Muscle layer of duodenum (tissue), 2 donors: ENCODE data around the gene ITGBL1.

Source experiments
- H3K27ac ChIP-seq: one replicate; pipeline ENCODE4 v1.7.0; 2013; ENCODE audit warnings: mild to moderate bottlenecking, low read length
- H3K27me3 ChIP-seq: one replicate; pipeline ENCODE4 v1.7.0; 2013; ENCODE audit warnings: low read depth, mild to moderate bottlenecking, control low read depth, low read length
- H3K36me3 ChIP-seq, 2 donors: one replicate each; pipeline ENCODE4 v1.7.0; 2013; ENCODE audit warnings: low read length in 2 of 2, control low read depth in 1 of 2, mild to moderate bottlenecking in 1 of 2; ENCODE audit not compliant: insufficient read depth in 2 of 2, control insufficient read depth in 1 of 2
- H3K4me1 ChIP-seq, 2 donors: one replicate each; pipeline ENCODE4 v1.7.0; 2013; ENCODE audit warnings: low read length in 2 of 2, mild to moderate bottlenecking in 2 of 2, control low read depth in 1 of 2, moderate library complexity in 1 of 2; ENCODE audit not compliant: insufficient read depth in 2 of 2, control insufficient read depth in 1 of 2
- H3K4me3 ChIP-seq, 2 donors: one replicate each; pipeline ENCODE4 v1.7.0; 2013; ENCODE audit warnings: low read length in 2 of 2, low read depth in 1 of 2, mild to moderate bottlenecking in 1 of 2
- H3K9me3 ChIP-seq, 2 donors: one replicate each; pipeline ENCODE4 v1.7.0; 2013; ENCODE audit warnings: low read length in 2 of 2, control low read depth in 1 of 2, mild to moderate bottlenecking in 1 of 2; ENCODE audit not compliant: control insufficient read depth in 1 of 2
- donor health status: healthy.

Gene ITGBL1

DNA sequence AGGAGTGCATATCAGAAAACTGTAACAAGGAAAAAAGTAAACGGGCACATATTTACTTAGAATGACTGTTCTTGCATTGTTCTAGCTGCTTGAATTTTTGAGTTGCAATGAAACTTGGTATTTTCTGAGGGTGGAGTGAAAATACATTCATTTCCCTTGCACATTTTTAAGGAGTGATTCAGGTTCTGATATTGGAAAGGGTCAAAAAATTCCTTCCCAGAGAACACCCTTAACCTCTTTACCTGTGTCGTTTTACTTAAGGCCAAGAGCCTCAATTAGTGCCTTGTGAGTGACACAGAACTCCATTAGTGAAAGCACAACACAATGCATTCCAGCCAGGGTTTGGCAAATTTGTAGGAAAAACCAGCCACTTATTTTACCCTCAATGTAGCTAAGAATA lies 2.3 kb downstream of the ITGBL1 start:
- no peak overlapping the region for H3K27ac ChIP-seq

DNA sequence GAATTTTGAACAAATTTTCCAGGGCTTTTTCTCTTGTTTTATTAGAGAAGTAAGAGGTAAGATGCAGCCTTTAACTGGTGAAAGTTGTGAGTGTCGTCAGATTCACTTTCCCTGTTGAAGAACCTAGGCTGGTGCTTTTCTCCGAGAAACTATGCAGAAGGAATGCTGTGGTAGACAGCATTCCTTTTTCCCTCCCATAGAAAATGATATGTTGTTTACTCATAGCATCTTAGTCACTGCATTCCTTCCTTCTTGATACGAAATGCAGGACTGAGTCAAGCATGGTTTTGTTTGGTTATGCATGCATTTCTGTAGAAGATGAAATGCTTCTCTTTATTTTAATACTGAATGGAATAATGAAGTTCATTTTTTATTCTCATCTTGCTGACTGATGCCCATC lies 3.4 kb downstream of the ITGBL1 start:
- peaks cover 0 to 10% of the 10 kb centered on the region in 2 donors for H3K4me1 ChIP-seq
- no peak overlapping the region for H3K27ac ChIP-seq
- H3K4me3 ChIP-seq, result no peak overlapping the region
- no peaks in the 10 kb centered on the region for H3K27me3 ChIP-seq
- no peaks in the 10 kb centered on the region for H3K36me3 ChIP-seq
- no peaks in the 10 kb centered on the region for H3K9me3 ChIP-seq

More for the DNA sequence above, 2.3 kb downstream of the ITGBL1 start:
- Histone ChIP-seq H3K27me3 (no peaks in the 10 kb centered on the region), H3K4me1 (peaks cover 0 to 10% of the 10 kb centered on the region in 2 donors), H3K9me3 (no peaks in the 10 kb centered on the region), H3K36me3 (no peaks in the 10 kb centered on the region), H3K4me3 (no peak overlapping the region)

DNA sequence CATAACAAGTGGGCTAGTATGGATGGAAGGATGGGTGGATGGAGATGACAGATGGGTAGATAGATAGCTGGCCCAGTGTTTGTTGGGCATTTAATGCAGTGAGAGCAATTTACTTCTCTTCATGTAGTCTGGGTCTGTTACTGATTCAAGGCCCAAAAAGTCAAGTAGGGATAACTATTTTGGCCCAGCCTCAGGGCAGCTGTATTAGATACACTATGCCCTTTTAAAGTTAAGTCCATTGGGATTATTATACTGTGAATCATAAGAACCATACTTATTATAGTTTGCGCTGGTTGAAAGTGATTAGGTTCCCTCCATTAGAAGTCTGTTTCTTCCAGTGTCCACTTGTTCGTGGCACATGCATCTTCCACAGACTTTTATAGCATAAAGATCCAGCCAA lies 4.7 kb downstream of the ITGBL1 start:
- H3K36me3 ChIP-seq, result no peaks in the 10 kb centered on the region

DNA sequence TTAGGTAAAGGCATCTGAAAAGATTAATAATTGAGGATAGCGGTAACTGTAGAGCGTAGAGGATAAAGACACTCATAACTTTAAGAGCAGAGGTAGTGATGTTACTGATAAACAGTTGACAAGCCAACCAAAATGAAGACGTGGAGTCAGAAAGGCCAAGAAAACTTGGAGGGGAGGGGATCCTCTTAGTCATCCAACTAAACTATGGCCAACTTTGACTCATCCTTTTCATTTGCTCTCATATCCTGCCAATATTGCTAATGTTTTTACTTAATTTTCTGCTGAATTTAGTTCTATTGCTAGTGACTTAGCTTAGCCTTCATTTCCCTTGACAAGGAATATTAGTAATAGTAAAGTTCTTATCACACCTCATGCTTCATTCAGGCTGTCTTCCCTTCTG lies 13.4 kb downstream of the ITGBL1 start:
- Histone ChIP-seq H3K4me3 (no peak overlapping the region), H3K27me3 (no peaks in the 10 kb centered on the region), H3K36me3 (no peaks in the 10 kb centered on the region), H3K4me1 (no peaks in the 10 kb centered on the region), H3K9me3 (no peaks in the 10 kb centered on the region), H3K27ac (no peak overlapping the region)

More for the DNA sequence above, 4.7 kb downstream of the ITGBL1 start:
- Histone ChIP-seq H3K4me1 (peaks cover 0 to 10% of the 10 kb centered on the region in 2 donors), H3K27ac (no peak overlapping the region), H3K27me3 (no peaks in the 10 kb centered on the region), H3K9me3 (no peaks in the 10 kb centered on the region), H3K4me3 (no peak overlapping the region)

DNA sequence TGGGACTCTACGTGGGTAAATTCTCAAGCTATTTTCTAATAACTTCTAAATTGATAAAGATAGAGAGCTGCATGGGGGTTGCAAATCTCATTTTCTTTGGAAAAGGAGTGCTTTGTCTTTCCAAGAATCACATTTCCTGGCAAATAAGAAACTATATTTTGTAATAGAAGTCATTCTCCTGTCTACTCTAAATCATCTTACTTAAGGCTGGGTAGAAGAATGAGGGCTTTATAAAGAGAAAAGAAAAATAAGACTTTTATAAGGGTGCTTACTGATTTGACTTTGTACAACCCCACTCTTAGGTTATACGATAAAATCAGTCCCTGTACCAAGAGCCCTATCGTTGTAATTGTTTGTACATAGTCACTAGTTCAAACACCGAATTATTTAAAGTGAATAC lies 14.9 kb downstream of the ITGBL1 start:
- Histone ChIP-seq H3K4me1 (no peaks in the 10 kb centered on the region), H3K27me3 (no peaks in the 10 kb centered on the region), H3K9me3 (no peaks in the 10 kb centered on the region), H3K4me3 (no peak overlapping the region), H3K36me3 (no peaks in the 10 kb centered on the region), H3K27ac (no peak overlapping the region)

DNA sequence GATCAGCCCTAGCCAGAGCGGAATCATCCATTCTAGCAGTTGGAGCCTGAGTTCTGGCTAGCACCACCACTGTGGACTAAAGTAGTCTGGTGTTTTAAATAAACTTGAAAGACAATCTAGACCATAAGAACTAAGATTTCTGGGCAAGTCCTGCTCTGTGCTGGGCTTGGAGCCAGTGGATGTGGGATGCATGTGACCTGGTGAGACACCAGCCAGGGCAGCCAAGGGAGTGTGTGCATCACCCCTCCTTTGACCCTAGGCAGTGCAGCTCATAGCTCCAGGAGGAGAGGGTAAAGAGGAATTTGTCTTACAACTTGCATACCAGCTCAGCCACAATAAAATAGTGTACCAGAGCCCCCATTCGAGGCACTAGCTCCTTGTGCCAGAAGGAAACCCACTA lies 21.0 kb downstream of the ITGBL1 start:
- H3K9me3 ChIP-seq, result no peaks in the 10 kb centered on the region
- no peaks in the 10 kb centered on the region for H3K4me1 ChIP-seq
- no peak overlapping the region for H3K27ac ChIP-seq
- H3K36me3 ChIP-seq, result no peaks in the 10 kb centered on the region
- no peak overlapping the region for H3K4me3 ChIP-seq
- no peaks in the 10 kb centered on the region for H3K27me3 ChIP-seq

DNA sequence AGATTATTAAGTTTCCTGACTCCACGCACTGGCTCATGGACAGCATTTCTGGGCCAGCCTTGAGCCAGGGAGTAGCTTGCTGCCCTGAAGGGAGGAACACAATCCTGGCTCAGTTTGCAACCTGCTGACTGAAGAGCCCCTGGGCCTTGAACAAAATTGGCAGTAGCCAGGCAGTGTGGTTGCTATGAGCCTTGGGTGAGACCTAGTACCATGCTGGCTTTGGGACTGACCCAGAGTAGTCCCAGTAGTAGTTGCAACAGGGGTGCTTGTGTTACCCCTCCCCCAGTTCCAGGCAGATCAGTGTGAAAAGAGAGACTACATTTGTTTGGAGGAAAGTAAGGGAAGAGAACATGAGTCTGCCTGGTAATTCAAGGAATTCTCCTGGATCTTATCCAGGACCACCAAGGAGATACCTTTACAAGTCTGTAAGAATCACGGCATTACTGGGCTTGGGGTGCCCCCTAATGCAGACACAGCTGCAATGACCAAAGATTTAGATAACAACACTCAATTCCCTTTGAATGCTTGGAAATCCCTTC lies 22.0 kb downstream of the ITGBL1 start:
- Histone ChIP-seq H3K36me3 (no peaks in the 10 kb centered on the region), H3K4me3 (no peak overlapping the region), H3K9me3 (no peaks in the 10 kb centered on the region), H3K4me1 (no peaks in the 10 kb centered on the region), H3K27me3 (no peaks in the 10 kb centered on the region), H3K27ac (no peak overlapping the region)

DNA sequence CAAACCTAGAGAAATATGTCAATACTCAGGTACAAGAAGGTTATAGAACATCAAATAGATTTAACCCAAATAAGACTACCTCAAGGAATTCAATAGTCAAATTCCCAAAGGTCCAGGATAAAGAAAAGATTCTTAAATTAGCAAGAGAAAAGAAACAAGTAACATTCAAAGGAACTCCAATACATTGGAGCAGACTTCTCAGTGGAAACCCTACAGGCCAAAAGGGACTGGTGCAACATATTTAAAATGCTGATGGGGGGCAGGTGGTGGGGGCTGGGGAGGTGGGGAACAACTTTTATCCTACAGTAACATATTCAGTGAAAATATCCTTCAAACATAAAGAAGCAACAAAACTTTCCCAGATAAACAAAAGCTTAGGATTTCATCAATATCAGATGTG lies 23.1 kb downstream of the ITGBL1 start:
- Histone ChIP-seq H3K4me3 (no peak overlapping the region), H3K36me3 (no peaks in the 10 kb centered on the region), H3K27ac (no peak overlapping the region), H3K4me1 (no peaks in the 10 kb centered on the region), H3K27me3 (no peaks in the 10 kb centered on the region), H3K9me3 (no peaks in the 10 kb centered on the region)

DNA sequence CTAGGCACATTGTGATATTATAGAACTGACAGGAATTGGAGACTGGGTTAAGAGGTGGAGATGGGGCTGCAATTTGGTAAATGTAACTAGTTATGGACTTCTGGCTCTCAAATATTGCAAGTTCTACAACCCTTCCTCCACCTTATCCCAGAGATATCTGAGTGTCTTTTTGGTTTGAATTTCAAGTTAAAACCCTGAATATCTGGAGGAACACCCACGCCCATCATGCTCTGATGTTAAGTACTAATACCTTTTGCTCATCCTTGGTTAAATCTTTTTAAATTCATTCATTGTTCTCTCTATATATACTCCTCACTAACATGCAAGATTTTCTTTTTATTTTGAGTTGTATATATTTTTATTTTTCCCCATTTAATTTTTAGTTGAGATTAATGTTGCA lies 28.9 kb downstream of the ITGBL1 start:
- Histone ChIP-seq H3K27ac (no peak overlapping the region), H3K27me3 (no peaks in the 10 kb centered on the region), H3K36me3 (no peaks in the 10 kb centered on the region), H3K4me1 (no peaks in the 10 kb centered on the region), H3K4me3 (no peak overlapping the region), H3K9me3 (no peaks in the 10 kb centered on the region)

DNA sequence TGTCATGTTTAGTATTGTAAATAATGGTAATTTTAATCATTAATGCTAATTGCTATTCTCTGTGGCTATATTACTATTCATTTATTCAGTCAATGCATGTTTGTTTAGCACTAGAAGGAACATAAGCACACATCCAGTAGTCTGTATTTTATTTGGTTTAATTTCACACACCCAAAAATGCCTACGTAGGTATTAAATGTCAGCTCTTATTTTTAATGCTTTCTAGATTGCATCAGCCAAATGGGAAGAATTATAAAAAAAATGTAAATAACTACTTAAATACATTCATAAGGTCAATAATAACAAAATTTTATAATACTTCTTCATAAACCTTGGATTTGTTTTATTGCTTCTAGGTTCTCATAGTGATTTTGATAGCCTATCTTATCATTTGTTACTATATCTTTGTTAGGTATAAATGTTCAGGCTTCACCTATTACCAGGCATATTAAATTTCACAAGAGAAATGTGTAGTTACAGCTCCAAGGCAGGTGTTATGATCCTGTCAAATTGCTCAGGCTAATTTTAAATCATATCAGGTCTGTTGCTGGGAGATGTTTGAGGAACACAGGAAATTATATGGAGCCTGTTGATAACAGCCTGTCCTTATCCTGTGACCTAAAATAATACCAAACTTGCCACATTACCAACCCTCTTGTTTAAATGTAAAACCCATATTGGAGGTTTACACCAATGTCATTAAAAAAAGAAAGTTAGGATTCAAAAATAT lies 34.4 kb downstream of the ITGBL1 start:
- no peaks in the 10 kb centered on the region for H3K4me1 ChIP-seq
- H3K9me3 ChIP-seq, result no peaks in the 10 kb centered on the region
- H3K4me3 ChIP-seq, result no peak overlapping the region
- no peaks in the 10 kb centered on the region for H3K27me3 ChIP-seq
- H3K36me3 ChIP-seq, result no peaks in the 10 kb centered on the region
- H3K27ac ChIP-seq, result no peak overlapping the region

DNA sequence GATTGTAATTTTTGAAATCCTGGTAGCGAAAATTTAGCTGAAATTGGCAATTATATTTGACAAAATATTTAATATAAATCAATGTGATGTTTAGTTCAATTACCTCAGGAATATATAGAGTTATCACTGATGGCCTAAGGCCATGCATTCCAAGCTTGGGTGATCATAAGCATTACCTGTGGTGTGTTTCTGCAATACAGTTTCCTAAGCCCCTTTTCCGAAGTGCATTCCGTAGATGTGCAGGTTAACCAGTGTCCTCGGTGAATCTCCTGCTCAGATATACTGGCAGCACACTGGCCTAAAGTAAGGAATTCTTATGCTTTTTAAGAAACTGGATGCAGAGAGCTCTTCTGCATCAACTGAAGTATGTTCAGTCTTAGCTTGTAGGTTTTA lies 35.0 kb downstream of the ITGBL1 start:
- Histone ChIP-seq H3K9me3 (no peaks in the 10 kb centered on the region), H3K36me3 (no peaks in the 10 kb centered on the region), H3K27ac (no peak overlapping the region), H3K4me1 (no peaks in the 10 kb centered on the region), H3K4me3 (no peak overlapping the region), H3K27me3 (no peaks in the 10 kb centered on the region)

DNA sequence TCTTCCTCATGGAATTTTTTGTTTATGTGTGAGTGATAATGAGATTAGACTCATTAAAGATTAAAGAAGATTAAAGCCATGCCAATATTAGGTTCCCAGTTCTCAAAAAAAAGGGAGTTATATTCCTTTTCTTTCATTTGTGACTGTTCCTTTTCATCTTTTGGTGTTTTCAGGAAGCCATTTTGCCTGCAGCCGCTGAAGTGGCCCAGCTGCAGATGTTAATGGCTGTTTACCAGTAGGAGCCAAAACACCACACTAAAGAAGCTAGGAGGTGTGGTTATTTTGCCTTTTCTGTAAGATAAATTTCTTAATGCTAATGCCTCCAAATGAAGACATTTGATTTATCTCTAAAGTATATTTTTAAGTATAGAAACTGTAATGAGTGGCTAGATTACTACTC lies 36.3 kb downstream of the ITGBL1 start:
- no peak overlapping the region for H3K27ac ChIP-seq
- no peaks in the 10 kb centered on the region for H3K9me3 ChIP-seq
- H3K27me3 ChIP-seq, result no peaks in the 10 kb centered on the region
- no peaks in the 10 kb centered on the region for H3K4me1 ChIP-seq
- H3K36me3 ChIP-seq, result no peaks in the 10 kb centered on the region
- H3K4me3 ChIP-seq, result no peak overlapping the region
